Endothelial cell of umbilical vein (primary cell): ENCODE measurements around the gene LRCH3. TPM values are rescaled to one million over a fixed set of nuclear protein-coding genes. Genes with fewer than 3 reads are reported as not detected.

Experiments
- BruUV-seq: library from RNA; stranded (reverse); fragments of 400-500 nt; replicated peaks from 2 replicates; lab custom pipeline; 2021; lab: Mats Ljungman, UMichigan
- CTCF ChIA-PET: fragments of 300-600, 350-600 bp; sonication (Branson Sonifier 250); formaldehyde crosslinking; loops from one replicate; lab custom pipeline; 2021; ENCODE audit warnings: antibody characterized with exemption, inconsistent platforms; lab: Charles Lee
- POLR2A ChIA-PET: fragments of 300-600, 350-600 bp; sonication (Branson Sonifier 250); formaldehyde crosslinking; loops from one replicate; lab custom pipeline; 2021; ENCODE audit warnings: antibody characterized with exemption, inconsistent platforms; lab: Charles Lee
- DNase-seq: peaks from one replicate; pipeline ENCODE4 v3.0.0-alpha.2; 2011; ENCODE audit warnings: low read depth, low spot score
- FAIRE-seq: peaks from 2 replicates; lab custom pipeline; 2011; peaks lifted over from hg19 to GRCh38; lab: Jason Lieb, UNC
- H2AFZ ChIP-seq: 2 replicates; pipeline ENCODE4 v1.6.0; 2012; ENCODE audit warnings: low read depth, low read length, control low read depth, inconsistent platforms
- H3K27ac ChIP-seq: 2 replicates; pipeline ENCODE4 v1.5.1; 2011; ENCODE audit warnings: low read depth, mild to moderate bottlenecking, control low read depth, low read length, moderate library complexity; ENCODE audit not compliant: insufficient read depth
- H3K27me3 ChIP-seq, 2 experiments: 2 replicates each; pipeline versions ENCODE4 v1.6.0 to v1.6.1; 2011; ENCODE audit warnings: low read length in 2 of 2, mixed read lengths in 1 of 2; ENCODE audit not compliant: control insufficient read depth in 2 of 2, insufficient read depth in 2 of 2
- H3K36me3 ChIP-seq, 2 experiments: 2 replicates in 1 of 2; 3 replicates in 1 of 2; pipeline ENCODE4 v1.5.1; 2011; ENCODE audit warnings: low read length in 2 of 2, mild to moderate bottlenecking in 1 of 2, moderate library complexity in 1 of 2; ENCODE audit not compliant: control insufficient read depth in 2 of 2, insufficient read depth in 2 of 2; ENCODE audit errors: extremely low read depth in 1 of 2
- H3K4me1 ChIP-seq: 3 replicates; pipeline ENCODE4 v1.5.1; 2011; ENCODE audit warnings: mild to moderate bottlenecking, low read length; ENCODE audit not compliant: control insufficient read depth, insufficient read depth; ENCODE audit errors: extremely low read depth
- H3K4me2 ChIP-seq: 2 replicates; pipeline ENCODE4 v1.6.1; 2011; ENCODE audit warnings: low read length, control low read depth, mixed read lengths; ENCODE audit not compliant: insufficient read depth
- H3K4me3 ChIP-seq, 3 experiments: fragments of 200-600 bp in 1 of 3; sonication (generic), shearing (Covaris generic) in 1 of 3; replicated peaks in 1 of 3; 2 replicates each; pipeline ENCODE4 v1.5.1; 2011 to 2016; ENCODE audit warnings: control low read depth in 3 of 3, low read length in 3 of 3, mild to moderate bottlenecking in 2 of 3, inconsistent platforms in 1 of 3, low read depth in 1 of 3, moderate library complexity in 1 of 3; ENCODE audit not compliant: insufficient read depth in 1 of 3
- H3K79me2 ChIP-seq: 2 replicates; pipeline ENCODE4 v1.6.0; 2012; ENCODE audit warnings: low read length, inconsistent platforms; ENCODE audit not compliant: control insufficient read depth, insufficient read depth
- H3K9ac ChIP-seq: replicated peaks from 2 replicates; pipeline ENCODE3; 2011; ENCODE audit warnings: low read length, control low read depth; ENCODE audit not compliant: insufficient read depth; ENCODE audit errors: extremely low read depth
- H3K9me1 ChIP-seq: replicated peaks from 3 replicates; pipeline ENCODE4 v1.6.0; 2011; ENCODE audit warnings: mild to moderate bottlenecking, low read length; ENCODE audit not compliant: control insufficient read depth, insufficient read depth; ENCODE audit errors: extremely low read depth
- H3K9me3 ChIP-seq: replicated peaks from 2 replicates; pipeline ENCODE4 v1.5.1; 2012; ENCODE audit warnings: low read length, inconsistent platforms; ENCODE audit not compliant: control insufficient read depth, insufficient read depth
- H4K20me1 ChIP-seq: replicated peaks from 2 replicates; pipeline ENCODE3; 2011; ENCODE audit warnings: mild to moderate bottlenecking, low read length; ENCODE audit not compliant: control insufficient read depth, insufficient read depth; ENCODE audit errors: extremely low read depth
- CTCF ChIP-seq, 2 donors: IDR thresholded peaks; 1 replicate in 1 of 2; 2 replicates in 1 of 2; pipeline ENCODE4 v1.5.1; 2011; ENCODE audit warnings: low read length in 2 of 2, mild to moderate bottlenecking in 2 of 2, moderate library complexity in 2 of 2, control low read depth in 1 of 2, inconsistent platforms in 1 of 2, low read depth in 1 of 2; ENCODE audit not compliant: insufficient read depth in 1 of 2; ENCODE audit errors: extremely low read depth in 1 of 2
- EZH2 ChIP-seq: IDR thresholded peaks from 2 replicates; pipeline ENCODE4 v1.6.1; 2012; ENCODE audit warnings: borderline replicate concordance, low read depth, mild to moderate bottlenecking, moderate library complexity, low read length, inconsistent platforms; ENCODE audit not compliant: severe bottlenecking
- FOS ChIP-seq: IDR thresholded peaks from 2 replicates; pipeline ENCODE4 v1.6.1; 2011; ENCODE audit warnings: mild to moderate bottlenecking, low read length, moderate library complexity, borderline replicate concordance; ENCODE audit not compliant: insufficient read depth
- GATA2 ChIP-seq: IDR thresholded peaks from 2 replicates; pipeline ENCODE4 v1.7.0; 2011; ENCODE audit warnings: low read depth, mild to moderate bottlenecking, moderate library complexity, mixed read lengths, low read length; ENCODE audit not compliant: insufficient read length, insufficient read depth
- JUN ChIP-seq: IDR thresholded peaks from 2 replicates; pipeline ENCODE4 v1.6.1; 2011; ENCODE audit warnings: borderline replicate concordance, low read depth; ENCODE audit not compliant: insufficient read length, insufficient read depth
- MAX ChIP-seq: IDR thresholded peaks from 2 replicates; pipeline ENCODE4 v1.6.1; 2011; ENCODE audit not compliant: insufficient read depth, insufficient read length
- MYC ChIP-seq: IDR thresholded peaks from one replicate; pipeline ENCODE4 v1.6.1; 2011; ENCODE audit warnings: mild to moderate bottlenecking, low read depth, low read length
- POLR2A ChIP-seq: IDR thresholded peaks from 2 replicates; pipeline ENCODE4 v1.6.1; 2012; ENCODE audit warnings: low read depth, mild to moderate bottlenecking, control low read depth, low read length
- POLR2AphosphoS5 ChIP-seq: IDR thresholded peaks from 2 replicates; pipeline ENCODE4 v1.6.1; 2012; ENCODE audit warnings: low read depth, mild to moderate bottlenecking, control low read depth, low read length, moderate library complexity; ENCODE audit not compliant: insufficient read depth
- dilution Hi-C: fragments of 300-500 bp; cut with MboI; formaldehyde crosslinking; loops from one replicate; pipeline ENCODE4 v1.15.0; 2019; ENCODE audit warnings: low sequenced_read_pairs; ENCODE audit not compliant: extremely low pct_ligation_motif_present
- intact Hi-C: fragments of 100-400 bp; cut with micrococcal nuclease; formaldehyde crosslinking; loops from one replicate; pipeline ENCODE4 v1.10.0; 2022
- polyA plus RNA-seq, 4 experiments: library from polyadenylated mRNA; depleted of rRNA in 3 of 4; stranded (reverse) in 3 of 4; unstranded in 1 of 4; fragments of >200 nt; gene quantifications; 2 replicates each; pipeline versions ENCODE4 v1.2.1 to v1.2.3, GENCODE V29; 2011 to 2012; ENCODE audit warnings: missing spikeins in 1 of 4
- total RNA-seq: library from RNA; stranded (reverse); gene quantifications from 2 replicates; pipeline ENCODE4 v1.2.3, GENCODE V29; 2021

Gene LRCH3
- total and polyA plus RNA-seq, 2 donors (not counting 3 experiments of a cell fraction or from before 2014, with no cell fraction given): 43.9 to 60.3 TPM

DNA sequence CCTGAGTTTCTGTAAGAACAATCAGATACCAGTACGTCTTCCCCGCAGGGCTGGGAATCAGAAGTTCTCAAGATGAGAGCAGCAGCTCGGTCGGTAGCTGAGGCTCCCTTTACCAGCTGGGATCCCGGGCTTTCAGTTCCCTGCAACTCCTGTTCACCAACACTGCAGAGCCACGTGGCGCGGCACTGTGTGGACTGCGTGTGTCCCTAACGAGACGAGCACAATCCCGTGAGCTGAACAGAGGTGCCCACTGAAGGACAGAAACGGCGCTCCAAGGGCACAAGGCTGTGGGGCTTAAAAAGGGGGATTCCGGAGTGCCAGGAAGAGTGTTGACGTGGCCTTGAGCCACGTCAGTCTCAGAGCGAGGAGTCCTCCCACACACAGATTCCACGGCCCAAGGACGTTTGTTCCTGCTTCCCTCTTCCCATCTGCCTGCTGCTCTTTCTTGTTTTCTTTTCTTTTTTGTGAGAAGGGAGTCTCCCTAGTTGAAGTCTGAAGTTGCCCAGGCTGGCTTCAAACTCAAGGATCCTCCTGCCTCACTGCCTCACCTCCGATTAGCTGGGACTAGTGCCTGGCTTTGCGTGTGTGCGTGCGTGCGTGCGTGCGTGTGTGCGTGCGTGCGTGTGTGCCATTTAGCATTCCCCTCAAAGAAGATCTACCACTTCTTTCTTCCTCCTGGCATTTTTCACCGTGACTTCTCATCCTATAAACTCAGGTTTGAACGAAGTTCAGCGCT, 121.9 kb downstream of the LRCH3 start:
- no peak for FAIRE-seq
- H3K4me3 ChIP-seq: no peak overlapping the region
- no peaks in the 10 kb centered on the region for H3K27me3 ChIP-seq
- TF ChIP-seq POLR2AphosphoS5 (no peak), JUN (no peak), CTCF (IDR thresholded peaks at IDR 0.05; ENCODE audit: extremely low read depth in 1 of 2, insufficient read depth in 1 of 2, low read depth in 1 of 2, low read length in 2 of 2) (no peak), FOS (no peak), MAX (no peak), POLR2A (no peak), EZH2 (no peak), GATA2 (no peak), MYC (no peak)
- H3K4me1 ChIP-seq: no peaks in the 10 kb centered on the region
- no peaks in the 10 kb centered on the region for H3K9me3 ChIP-seq
- ChIA-PET POLR2A (no interaction called here), CTCF (interaction anchor here (0.7 to 1.2 kb wide), 2 partner anchors 16 to 31 kb away, joined by 3 to 4 read pairs; no protein-coding TSS in a partner anchor)
- no peaks in the 10 kb centered on the region for H4K20me1 ChIP-seq
- no TSS peak for BruUV-seq
- no peaks in the 10 kb centered on the region for H3K36me3 ChIP-seq
- H3K9ac ChIP-seq: no peak overlapping the region
- no peaks in the 10 kb centered on the region for H3K9me1 ChIP-seq
- dilution Hi-C loops: no loop called here
- H3K4me2 ChIP-seq: no peak overlapping the region
- no peaks in the 10 kb centered on the region for H3K79me2 ChIP-seq
- H3K27ac ChIP-seq: no peak overlapping the region
- no peak overlapping the region for H2AFZ ChIP-seq
- DNase-seq: no peak
- intact Hi-C loops: no loop called here
